ENCODE data around the gene MIEF1. TPM values are rescaled to one million over a fixed set of nuclear protein-coding genes. Genes with fewer than 3 reads are reported as not detected.

The MIEF1 gene
- polyA plus RNA-seq, 1 of the 3 experiments (the other 2 are of a cell fraction): 7.5 TPM

GRCh38 chr22:39517470-39517869 lies 15.4 kb downstream of the MIEF1 start:
- no peaks in the 10 kb centered on the region for H3K27me3 ChIP-seq (ENCODE audit: insufficient read depth)
- H3K27ac ChIP-seq (ENCODE audit: low read depth in 2 of 2, low read length in 1 of 2): no peak overlapping the region
- peaks cover 8% of the 10 kb centered on the region in 2 experiments; a peak in 2 of 4 replicates for H3K4me1 ChIP-seq (ENCODE audit: control insufficient read depth in 1 of 2, insufficient read depth in 2 of 2, low read depth in 1 of 2, low read length in 1 of 2)
- H3K36me3 ChIP-seq (replicated peaks in 1 of 2; ENCODE audit: control insufficient read depth in 1 of 2, insufficient read depth in 2 of 2, low read length in 1 of 2): peaks cover 14 to 37% of the 10 kb centered on the region in 2 experiments
- H3K9ac ChIP-seq: no peak overlapping the region
- WGBS (ENCODE audit: low lambda C conversion rate): 33% methylated on average over 1 of the region's 3 CpGs
- H2AFZ ChIP-seq (ENCODE audit: low read depth): no peak overlapping the region
- no peaks in the 10 kb centered on the region for H3K9me3 ChIP-seq
- H3F3A ChIP-seq (replicated peaks; ENCODE audit: insufficient read depth): peaks cover 13% of the 10 kb centered on the region
- H4K20me1 ChIP-seq (ENCODE audit: insufficient read depth): peaks cover 16% of the 10 kb centered on the region
- DNase-seq: no peak
- H3K9me2 ChIP-seq: no peaks in the 10 kb centered on the region
- ChIA-PET CTCF (interaction anchor here (1.4 to 3.0 kb wide), 3 partner anchors 11 to 25 kb away, joined by 6 to 18 read pairs (median 7); no protein-coding TSS in a partner anchor), POLR2A (interaction anchor here (0.6 to 1.5 kb wide), 2 partner anchors 15 to 20 kb away, joined by 3 to 5 read pairs; partner anchors contain the start of gene MIEF1)
- no peak for TF ChIP-seq NRF1 (IDR thresholded peaks at IDR 0.05; ENCODE audit: low read depth, low read length)
- TF ChIP-seq FOSL2 (IDR thresholded peaks at IDR 0.05; ENCODE audit: borderline replicate concordance, low read depth): no peak
- no peak for TF ChIP-seq USF2 (IDR thresholded peaks at IDR 0.05; ENCODE audit: borderline replicate concordance, low read depth, low read length)
- TF ChIP-seq TCF12 (IDR thresholded peaks at IDR 0.05): no peak
- no peak for TF ChIP-seq EZH2phosphoT487 (IDR thresholded peaks at IDR 0.05; ENCODE audit: borderline replicate concordance, low read depth)
- no peak for TF ChIP-seq YY1 (IDR thresholded peaks at IDR 0.05; ENCODE audit: low read depth)
- TF ChIP-seq POLR2AphosphoS5 (IDR thresholded peaks at IDR 0.05; ENCODE audit: low read depth, low read length): no peak
- TF ChIP-seq, protein P1, sequence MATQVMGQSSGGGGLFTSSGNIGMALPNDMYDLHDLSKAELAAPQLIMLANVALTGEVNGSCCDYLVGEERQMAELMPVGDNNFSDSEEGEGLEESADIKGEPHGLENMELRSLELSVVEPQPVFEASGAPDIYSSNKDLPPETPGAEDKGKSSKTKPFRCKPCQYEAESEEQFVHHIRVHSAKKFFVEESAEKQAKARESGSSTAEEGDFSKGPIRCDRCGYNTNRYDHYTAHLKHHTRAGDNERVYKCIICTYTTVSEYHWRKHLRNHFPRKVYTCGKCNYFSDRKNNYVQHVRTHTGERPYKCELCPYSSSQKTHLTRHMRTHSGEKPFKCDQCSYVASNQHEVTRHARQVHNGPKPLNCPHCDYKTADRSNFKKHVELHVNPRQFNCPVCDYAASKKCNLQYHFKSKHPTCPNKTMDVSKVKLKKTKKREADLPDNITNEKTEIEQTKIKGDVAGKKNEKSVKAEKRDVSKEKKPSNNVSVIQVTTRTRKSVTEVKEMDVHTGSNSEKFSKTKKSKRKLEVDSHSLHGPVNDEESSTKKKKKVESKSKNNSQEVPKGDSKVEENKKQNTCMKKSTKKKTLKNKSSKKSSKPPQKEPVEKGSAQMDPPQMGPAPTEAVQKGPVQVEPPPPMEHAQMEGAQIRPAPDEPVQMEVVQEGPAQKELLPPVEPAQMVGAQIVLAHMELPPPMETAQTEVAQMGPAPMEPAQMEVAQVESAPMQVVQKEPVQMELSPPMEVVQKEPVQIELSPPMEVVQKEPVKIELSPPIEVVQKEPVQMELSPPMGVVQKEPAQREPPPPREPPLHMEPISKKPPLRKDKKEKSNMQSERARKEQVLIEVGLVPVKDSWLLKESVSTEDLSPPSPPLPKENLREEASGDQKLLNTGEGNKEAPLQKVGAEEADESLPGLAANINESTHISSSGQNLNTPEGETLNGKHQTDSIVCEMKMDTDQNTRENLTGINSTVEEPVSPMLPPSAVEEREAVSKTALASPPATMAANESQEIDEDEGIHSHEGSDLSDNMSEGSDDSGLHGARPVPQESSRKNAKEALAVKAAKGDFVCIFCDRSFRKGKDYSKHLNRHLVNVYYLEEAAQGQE (IDR thresholded peaks at IDR 0.05; ENCODE audit: low read depth, low read length): no peak
- no peak for TF ChIP-seq RXRA (IDR thresholded peaks at IDR 0.05; ENCODE audit: borderline replicate concordance, low read depth)
- TF ChIP-seq TEAD4 (IDR thresholded peaks at IDR 0.05; ENCODE audit: borderline replicate concordance, insufficient read depth): no peak
- TF ChIP-seq, protein P2, sequence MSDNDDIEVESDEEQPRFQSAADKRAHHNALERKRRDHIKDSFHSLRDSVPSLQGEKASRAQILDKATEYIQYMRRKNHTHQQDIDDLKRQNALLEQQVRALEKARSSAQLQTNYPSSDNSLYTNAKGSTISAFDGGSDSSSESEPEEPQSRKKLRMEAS (IDR thresholded peaks at IDR 0.05; ENCODE audit: low read depth): no peak
- TF ChIP-seq EP300 (IDR thresholded peaks at IDR 0.05; ENCODE audit: borderline replicate concordance in 1 of 2, low read depth in 1 of 2, low read length in 1 of 2): no peak
- TF ChIP-seq, protein P3, sequence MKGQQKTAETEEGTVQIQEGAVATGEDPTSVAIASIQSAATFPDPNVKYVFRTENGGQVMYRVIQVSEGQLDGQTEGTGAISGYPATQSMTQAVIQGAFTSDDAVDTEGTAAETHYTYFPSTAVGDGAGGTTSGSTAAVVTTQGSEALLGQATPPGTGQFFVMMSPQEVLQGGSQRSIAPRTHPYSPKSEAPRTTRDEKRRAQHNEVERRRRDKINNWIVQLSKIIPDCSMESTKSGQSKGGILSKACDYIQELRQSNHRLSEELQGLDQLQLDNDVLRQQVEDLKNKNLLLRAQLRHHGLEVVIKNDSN (IDR thresholded peaks at IDR 0.05; ENCODE audit: borderline replicate concordance, low read depth): no peak
- no peak for TF ChIP-seq JUND (IDR thresholded peaks at IDR 0.05)
- TF ChIP-seq ELF1 (IDR thresholded peaks at IDR 0.05): no peak
- no peak for TF ChIP-seq FOXJ3 (CRISPR knock-in tag; IDR thresholded peaks at IDR 0.05)
- TF ChIP-seq, protein P4, sequence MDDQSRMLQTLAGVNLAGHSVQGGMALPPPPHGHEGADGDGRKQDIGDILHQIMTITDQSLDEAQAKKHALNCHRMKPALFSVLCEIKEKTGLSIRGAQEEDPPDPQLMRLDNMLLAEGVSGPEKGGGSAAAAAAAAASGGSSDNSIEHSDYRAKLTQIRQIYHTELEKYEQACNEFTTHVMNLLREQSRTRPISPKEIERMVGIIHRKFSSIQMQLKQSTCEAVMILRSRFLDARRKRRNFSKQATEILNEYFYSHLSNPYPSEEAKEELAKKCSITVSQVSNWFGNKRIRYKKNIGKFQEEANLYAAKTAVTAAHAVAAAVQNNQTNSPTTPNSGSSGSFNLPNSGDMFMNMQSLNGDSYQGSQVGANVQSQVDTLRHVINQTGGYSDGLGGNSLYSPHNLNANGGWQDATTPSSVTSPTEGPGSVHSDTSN (IDR thresholded peaks at IDR 0.05): no peak
- TF ChIP-seq, protein P5, sequence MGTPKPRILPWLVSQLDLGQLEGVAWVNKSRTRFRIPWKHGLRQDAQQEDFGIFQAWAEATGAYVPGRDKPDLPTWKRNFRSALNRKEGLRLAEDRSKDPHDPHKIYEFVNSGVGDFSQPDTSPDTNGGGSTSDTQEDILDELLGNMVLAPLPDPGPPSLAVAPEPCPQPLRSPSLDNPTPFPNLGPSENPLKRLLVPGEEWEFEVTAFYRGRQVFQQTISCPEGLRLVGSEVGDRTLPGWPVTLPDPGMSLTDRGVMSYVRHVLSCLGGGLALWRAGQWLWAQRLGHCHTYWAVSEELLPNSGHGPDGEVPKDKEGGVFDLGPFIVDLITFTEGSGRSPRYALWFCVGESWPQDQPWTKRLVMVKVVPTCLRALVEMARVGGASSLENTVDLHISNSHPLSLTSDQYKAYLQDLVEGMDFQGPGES (IDR thresholded peaks at IDR 0.05; ENCODE audit: low read depth, low read length): no peak
- H3K4me3 ChIP-seq (ENCODE audit: low read depth in 2 of 2, low read length in 1 of 2): no peak overlapping the region
- H3K79me2 ChIP-seq (ENCODE audit: insufficient read depth): peaks cover 37% of the 10 kb centered on the region
- H3K4me2 ChIP-seq: no peak overlapping the region
